Keratinocyte (primary cell): ENCODE data around the gene PARVA.

Source experiments
- CTCF ChIP-seq, 3 experiments: IDR thresholded peaks in 1 of 3; conservative IDR thresholded peaks in 1 of 3; optimal IDR thresholded peaks in 1 of 3; 2 replicates in 2 of 3; 3 replicates in 1 of 3; pipeline versions ENCODE3 to v1.5.1; 2011; ENCODE audit warnings: low read length in 3 of 3, mild to moderate bottlenecking in 3 of 3, moderate library complexity in 2 of 3, control low read depth in 1 of 3, inconsistent platforms in 1 of 3; ENCODE audit not compliant: insufficient read depth in 2 of 3; ENCODE audit errors: extremely low read depth in 1 of 3
- EZH2 ChIP-seq: IDR thresholded peaks from one replicate; pipeline ENCODE4 v1.6.1; 2012; ENCODE audit warnings: inconsistent platforms, mild to moderate bottlenecking, low read length, moderate library complexity

DNA sequence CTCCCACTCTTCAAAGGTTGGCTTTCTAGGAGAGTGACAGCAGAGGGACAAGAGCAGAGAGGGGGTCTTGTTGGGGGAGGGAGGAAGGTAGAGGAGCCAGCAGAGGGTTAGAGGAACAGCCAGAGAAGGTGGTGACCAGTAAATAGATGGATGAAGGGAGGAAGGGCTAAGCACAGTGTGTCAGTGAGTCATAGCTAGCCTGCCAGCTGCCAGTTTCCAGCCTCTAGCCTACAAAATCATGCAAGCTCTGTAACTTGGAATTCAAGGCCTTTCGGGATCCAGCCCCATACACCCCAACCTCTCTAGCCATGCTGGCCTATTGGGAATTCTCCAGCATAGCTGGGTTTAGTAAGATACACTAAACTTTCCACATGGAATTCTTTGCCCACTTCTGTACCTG is 149.4 kb downstream of the PARVA start:
- no peak for TF ChIP-seq EZH2
- no peak for TF ChIP-seq CTCF (optimal IDR thresholded peaks at IDR 0.05 in 1 of 3, IDR thresholded peaks at IDR 0.05 in 1 of 3, conservative IDR thresholded peaks at IDR 0.05 in 1 of 3; ENCODE audit: extremely low read depth in 1 of 3, insufficient read depth in 2 of 3, low read length in 3 of 3)
